ENCODE results near the gene NUDT2.
A peak's percentile ranks its signal among the peaks of the same experiment; 100 is the strongest.

NUDT2 gene

DNA sequence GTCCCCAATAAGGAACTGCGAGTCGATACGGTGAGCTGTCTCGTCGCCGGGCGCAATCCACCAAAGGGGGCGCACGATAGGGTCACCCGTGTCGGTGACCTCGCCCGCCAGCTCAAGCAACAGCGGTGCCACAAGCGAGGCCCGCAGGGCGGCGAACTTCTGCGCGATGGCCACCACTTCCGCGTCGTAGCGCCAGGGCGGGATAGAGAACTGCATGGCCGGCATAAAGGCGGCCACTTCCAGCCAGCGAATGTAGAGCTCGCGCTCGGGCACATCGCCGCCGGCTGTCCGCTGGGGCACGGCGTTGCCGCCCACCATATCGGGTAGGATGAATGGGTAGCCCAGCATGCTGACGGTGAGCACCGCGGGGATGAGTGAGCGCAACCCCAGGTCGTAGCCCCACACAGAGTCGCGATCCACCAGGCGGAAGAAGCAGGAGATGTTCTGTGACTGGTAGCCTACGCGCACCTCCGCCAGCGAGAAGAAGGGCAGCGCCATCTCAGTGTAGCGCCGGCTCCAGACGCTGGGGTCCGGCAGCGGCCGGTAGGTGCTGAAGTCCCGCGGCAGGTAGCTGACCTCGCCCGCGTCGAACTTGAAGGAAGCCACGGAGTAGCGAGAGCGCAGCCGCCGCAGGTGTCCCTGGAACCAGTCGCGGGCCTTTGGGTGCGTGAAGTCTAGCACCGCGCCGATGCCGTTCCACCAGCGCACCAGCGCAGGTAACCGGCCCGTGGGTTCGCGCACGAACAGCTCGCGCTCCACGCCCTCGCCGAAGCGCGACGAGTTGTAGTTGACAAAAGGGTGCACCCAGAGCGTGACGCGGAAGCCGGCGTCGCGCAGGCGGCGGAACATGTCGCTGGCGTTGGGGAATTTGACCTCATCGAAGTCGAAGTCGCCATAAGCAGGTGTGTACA lies 41.9 kb downstream of the NUDT2 start:
- DNase-seq (ENCODE audit: low read depth in 2 of 2), result no peak

DNA sequence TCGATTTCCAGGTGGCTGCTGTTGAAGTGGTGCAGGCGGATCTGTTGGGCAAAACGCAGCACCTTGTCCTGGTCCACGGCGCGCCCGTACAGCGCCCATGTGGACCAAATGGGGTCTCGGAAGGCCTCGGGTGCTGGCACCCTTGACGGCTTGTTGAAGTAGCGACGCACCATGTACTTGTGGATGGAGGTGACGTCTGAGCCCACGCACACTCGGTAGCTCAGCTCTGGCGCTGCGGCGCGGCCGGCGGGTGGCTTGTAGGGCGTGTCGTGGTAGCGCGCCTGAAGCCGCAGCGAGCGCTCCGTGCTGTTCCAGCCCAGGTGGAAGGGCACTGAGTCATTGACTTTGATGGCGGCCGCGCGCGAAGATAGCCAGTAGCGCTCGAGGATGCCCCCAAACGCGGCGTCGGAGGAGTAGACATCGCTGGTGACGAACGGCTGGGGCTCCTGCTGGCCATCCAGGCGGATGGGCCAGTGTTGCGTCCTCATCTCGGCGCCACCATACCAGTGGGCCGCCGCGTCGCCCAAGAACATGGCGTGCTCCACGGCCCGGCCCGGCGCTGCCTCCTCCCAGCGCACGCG lies 42.6 kb downstream of the NUDT2 start:
- no peak for DNase-seq (ENCODE audit: low read depth in 2 of 2)

DNA sequence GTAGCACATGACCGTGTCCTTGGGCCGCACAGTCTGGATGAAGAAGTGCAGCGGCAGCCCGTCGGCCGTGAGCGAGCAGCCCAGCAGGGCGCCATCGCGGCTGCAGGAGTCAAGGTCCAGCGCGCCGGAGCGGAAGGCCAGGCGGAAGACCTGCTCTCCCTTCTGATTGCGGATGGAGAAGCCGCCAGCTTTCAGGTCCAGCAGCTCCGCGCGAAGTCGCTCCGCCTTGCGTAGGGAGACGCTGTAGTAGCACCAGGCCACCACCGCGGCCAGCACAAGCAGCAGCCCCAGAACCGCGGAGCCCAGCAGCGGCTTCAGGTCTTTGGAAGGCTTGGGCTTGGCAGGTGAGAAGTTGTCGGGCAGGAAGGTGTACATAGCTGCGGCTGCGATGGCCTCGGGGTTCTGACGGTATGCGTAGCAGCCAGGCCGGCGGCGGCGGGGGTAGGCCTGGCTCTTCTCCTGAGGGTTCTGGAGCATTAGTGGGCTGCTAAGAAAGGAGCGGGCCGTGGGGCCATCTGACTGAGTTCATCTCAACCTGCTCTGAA lies 43.2 kb downstream of the NUDT2 start:
- no peak for DNase-seq (ENCODE audit: low read depth in 2 of 2)

DNA sequence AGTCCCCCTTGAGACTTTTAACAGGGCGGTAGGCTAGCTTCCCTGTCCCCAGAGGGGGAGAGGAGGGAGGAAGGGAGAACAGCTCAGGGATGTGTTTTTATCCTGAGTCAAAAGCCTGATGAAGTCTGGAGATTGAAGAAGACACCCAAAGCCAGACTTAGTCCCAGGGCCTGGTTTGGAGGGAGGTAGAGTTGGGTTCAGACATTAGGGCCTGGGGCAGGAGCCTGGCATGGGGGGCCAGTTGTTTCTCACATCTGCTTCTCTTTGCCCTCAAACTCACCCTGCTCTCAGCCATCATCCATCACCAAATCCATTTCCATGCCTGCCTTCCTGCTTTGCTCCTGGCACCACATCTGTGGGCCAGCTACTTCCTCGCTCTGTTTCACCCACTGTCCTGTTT lies 44.4 kb downstream of the NUDT2 start:
- DNase-seq (ENCODE audit: low read depth in 2 of 2), result no peak

DNA sequence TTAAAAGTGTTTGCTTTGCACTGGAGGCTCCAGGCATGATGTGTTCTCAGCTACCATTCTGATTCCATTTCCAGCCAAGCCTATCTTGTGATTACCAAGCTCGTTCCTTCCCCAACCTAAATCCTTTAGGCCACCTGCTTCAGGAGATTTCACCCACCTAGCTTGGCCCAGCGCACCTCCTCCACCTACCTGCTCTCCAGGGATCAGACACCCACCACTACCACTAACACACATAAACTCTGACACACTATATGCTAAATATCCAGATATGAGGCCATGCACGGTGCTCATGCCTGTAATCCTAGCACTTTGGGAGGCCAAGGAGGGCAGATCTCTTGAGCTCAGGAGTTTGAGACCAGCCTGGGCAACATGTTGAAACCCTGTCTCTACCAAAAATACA lies 45.0 kb downstream of the NUDT2 start:
- no peak for DNase-seq (ENCODE audit: low read depth in 2 of 2)

DNA sequence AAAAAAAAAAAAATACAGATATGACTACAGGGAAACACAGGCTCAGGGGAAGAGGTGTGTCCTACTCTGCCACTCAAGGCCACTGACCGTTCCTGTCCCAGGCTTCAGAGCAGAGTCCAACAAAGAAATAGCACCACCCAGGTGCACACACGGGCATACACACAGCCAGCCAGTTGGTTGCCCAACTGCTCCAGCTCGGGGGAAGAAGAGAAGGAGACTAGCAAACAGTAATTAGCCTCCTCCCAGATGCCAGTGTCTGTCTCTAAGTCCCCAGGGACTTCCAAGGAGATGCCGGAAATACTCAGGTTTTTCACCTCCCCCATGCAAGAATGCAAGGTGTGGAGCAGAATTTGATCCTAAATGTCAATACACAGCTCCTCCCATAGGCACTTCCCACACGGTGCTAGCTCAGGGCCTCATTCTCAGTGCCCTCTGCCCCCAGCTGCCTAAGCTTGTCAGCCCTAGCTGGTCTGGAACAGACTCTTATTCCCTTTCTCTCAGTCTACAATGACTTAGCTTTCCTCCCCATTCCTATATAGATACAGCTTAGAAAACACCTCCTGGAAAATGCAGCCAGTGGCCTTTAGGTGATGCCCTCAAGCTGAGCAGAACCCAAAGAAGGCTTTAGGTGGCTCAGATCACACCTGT lies 45.7 kb downstream of the NUDT2 start:
- DNase-seq (ENCODE audit: low read depth in 2 of 2), result no peak

DNA sequence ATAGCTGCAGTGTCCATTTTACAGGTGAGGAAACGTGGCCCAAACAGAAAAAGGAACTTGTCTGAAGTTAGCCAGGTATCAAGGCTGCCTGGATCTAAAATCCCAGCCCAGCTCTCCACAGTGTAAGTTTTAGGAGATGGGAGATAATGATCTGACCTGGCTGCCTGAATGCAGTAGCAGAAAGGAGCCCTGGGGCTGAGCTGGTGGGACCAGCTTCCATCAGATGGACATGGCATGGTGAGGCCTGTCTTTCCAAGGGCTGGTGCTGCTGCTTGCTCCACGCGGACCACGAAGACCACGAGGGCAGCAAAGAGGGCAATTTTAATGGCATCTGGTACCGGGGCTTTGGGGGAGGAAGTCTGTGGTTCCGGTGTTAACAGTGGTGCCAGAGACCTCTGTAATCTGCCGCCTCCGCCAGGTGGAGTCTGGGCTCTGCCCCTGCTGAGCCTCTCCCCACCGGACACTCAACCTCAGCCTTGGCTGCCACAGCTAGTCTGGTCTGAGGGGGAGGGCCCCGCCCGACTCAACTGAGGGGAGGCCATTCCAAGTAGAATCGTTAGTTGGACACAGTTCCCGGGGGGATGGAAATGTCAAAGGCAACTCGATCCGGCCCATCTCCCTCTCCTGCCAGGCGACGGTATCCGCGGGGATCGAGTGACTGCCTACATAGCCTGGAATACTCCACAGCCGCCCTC lies 46.7 kb downstream of the NUDT2 start:
- DNase-seq (ENCODE audit: low read depth in 2 of 2), result no peak

DNA sequence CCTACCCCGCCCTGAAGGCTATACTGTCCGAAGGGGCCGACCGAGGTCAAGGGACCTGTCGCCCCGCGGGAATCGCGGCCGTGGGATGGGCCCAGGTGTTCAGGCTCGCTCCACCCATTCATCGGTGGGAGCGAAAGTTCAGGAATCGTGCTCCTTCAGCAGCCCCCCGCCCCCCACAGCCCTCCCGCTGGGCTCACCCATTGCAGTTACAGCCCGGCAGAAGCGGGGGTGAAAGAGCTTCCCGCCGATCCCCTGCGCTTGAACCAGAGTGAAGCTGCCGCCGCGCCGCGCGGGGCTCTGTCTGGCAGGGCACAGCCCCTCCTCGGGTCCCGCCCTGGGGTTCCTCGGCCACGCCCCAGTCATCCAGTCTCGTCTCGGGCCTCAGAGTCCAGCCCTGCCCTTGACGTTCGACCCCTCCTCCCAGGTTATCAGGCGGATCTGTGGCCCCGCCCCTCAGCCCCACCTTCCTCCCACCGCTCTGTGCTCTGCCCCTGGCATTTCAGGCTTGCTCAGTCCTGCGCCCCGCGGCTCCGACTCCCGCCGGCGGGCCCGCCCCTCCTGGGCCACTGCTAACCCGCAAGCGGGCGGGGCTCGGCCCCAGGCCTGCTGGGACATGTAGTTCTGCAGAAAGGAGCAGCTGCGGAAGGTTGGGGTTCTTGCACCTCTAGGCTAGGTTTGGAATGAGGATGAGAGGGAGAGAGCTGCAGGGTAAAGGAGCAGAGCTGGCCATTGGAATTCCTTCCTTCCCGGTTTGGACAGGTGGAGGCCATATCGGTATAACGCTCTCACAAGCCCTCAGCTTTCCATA lies 47.4 kb downstream of the NUDT2 start, which contains the start of gene MYORG:
Gene MYORG, minus strand, starts transcription at position 303 of the 808 bp plus-strand sequence. CDS start 3,955 bp downstream, outside the sequence.
- peak; percentile 86 to 93 for DNase-seq (ENCODE audit: low read depth in 2 of 2)

DNA sequence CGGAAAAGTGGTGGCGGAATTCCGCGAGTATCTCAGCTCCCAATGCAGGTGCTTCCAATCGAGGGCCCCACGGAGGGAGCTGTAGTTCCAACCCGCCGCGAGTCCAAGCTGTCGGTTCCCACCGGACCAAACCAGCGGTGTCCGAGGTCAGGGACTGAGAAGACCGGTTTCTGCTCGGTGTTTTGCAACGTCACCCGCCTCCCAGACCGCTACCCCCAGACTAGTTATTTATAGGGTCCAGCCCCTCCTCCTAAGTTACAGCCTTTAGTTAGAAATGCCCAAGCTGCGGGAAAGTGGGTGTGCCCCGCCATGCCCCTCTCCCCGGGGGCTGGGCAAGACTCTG lies 48.0 kb downstream of the NUDT2 start:
- no peak for DNase-seq (ENCODE audit: low read depth in 2 of 2)

DNA sequence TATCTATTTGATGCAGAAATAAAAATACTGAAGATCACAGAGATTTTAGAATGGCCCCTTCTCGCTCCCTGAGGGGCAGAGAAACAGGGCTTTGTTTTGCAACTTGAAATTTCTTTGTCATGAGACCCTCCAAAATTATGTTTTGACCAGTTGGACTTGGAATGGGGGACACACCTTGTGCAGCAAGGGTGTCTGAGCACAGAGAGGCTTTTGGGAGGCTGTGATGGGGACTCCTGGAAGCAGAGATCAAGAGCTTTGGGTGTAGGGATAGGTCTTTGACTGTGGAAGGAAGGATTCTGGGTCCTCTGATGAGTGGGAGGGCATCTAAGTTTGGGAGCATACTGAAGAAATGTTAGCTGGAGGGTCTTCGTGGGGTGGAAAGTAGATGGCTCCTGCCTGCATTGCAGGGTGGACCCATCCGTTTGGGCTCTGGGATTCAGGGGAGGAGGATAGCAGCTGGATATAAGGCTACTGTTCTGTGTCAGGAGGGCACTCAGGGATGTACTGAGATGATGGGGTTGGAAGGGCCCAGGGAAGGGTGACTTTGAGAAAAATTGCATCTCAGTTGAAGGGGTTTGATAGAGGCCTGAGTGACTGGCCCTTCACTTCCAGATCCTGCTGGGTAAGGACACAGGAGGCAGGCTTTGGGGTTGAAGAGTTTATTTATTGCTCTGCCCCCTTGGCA lies 49.1 kb downstream of the NUDT2 start:
- DNase-seq (ENCODE audit: low read depth in 2 of 2), result no peak

DNA sequence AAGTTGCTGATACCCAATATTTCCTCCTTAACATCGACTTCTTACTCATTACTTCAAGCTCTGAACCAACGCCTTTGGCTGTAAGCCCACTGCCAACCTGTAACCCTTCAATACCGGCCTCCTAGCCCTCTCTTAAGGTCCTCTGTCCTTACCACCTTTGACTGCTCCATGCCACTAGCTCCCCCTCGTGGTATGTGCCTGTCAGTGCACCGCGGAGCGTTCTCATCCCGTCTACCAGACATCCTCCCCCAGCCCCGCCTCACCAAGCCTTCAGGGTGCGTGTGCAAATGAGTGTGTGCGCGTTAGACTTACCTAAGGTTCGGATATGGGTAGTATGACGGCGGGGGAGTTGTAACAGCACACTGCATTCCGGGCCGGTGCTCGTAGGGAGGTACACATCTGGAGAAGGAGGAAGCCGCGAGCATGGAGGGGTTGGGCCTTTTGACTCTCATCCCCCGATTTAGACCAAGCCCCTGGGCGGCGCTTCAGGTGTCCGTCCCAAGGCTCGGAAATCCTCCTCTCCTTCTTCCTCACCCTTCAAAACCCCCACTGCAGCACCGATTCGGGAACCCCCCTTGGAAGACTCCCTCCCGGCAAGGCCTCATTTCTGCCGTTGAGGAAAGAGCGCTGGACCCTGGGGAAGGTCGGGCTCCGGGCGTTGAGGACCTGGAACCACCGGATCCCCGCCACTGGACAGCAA lies 50.1 kb downstream of the NUDT2 start:
- DNase-seq (ENCODE audit: low read depth in 2 of 2), result peak; percentile 77 to 84

DNA sequence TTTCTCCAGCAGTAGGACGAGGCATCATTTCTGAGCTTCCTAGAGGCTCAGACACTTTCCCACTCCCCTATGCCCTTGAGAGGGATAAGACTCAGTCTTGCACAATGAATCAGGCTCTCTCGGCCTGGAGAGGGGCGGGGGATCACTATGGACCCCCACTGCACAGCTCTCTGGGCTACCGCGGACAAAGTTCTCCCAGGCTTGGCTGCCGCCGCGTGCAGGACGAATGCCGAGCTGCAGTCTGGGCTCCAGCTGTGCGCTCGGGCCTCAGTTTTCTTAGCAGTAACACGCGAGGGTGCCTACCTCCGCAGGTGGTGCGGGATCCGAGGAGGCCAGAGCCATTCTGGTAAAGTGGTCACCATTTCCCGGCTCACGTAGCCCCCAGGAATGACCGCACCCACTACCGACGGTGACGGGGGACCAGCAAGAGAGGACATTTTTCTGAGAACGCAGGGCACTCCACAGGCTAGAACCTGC lies 50.7 kb downstream of the NUDT2 start:
- no peak for DNase-seq (ENCODE audit: low read depth in 2 of 2)

DNA sequence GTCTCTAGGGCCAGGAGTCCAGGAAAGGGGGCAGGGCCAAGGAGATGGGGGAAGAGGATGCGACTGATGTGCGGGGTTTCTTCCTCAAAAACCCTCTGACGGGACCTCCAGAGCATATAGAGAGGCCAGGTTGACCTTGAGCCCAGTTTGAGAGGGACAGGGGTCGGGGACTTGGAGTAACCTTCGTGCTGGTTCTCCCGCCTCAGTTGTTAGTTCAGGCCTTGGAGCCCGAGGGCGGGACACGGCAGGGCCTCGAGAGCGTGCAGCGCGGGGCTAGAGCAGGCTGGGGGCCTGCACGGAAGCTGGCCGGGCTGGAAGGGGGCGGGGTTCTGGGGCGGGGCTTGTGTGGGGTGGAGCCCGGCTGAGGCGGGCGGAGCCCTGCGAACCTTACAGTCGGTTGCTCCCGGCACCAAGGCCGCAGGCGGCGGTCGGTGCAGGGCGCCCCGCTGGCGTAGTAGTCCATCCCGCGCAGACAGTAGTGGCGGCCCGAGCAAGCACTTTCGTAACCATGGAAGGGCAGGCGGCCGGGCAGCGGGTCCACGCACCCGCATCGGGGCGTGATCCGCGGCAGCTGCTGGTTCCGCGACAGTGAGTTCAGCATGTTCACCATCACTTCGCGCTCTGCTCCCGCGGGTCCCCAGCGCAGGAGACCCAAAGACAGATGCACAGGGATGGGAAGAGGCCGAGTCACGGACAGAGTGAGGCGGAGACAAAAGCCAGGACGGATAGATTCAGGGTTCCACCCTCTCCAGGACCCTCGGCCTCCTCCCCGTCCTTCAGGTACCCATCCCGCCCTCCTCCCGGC lies 51.3 kb downstream of the NUDT2 start:
- DNase-seq (ENCODE audit: low read depth in 2 of 2), result peak; percentile 48 to 54

DNA sequence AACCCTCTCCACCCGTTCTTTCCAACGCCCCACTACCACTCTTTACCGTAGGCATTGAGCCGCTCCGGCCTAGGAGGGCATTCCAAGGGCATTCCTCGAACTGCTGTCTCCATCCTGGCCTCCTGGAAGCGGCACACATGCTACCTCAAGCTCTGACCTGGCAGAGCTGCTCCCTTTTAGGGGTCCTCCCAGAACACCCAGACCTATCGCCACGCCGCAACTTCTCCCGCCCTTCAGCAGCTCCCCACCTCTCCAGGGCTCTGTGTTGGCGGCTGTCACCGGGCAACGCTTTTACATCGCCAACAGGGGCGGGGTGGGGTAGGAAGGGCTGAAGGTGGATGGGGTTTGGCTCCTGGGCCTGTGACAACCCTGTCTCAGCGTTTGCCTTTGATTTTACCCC lies 52.0 kb downstream of the NUDT2 start:
- no peak for DNase-seq (ENCODE audit: low read depth in 2 of 2)

DNA sequence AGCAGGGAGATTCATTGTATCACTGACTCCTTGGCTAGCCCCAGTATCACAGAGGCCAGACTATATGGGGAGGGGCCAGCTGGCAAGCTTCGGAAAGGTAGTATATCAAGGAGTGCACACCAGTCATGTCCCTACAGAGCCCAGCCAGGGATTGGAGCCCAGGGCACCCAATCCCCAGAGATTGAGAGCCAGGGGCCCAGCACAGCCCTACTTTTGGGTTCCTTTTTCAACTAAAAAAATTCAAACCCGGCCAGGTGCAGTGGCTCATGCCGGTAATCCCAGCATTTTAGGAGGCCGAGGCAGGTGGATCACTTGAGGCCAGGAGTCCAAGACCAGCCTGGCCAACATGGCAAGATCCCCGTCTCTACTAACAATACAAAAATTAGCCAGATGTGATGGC lies 52.7 kb downstream of the NUDT2 start:
- no peak for DNase-seq (ENCODE audit: low read depth in 2 of 2)

DNA sequence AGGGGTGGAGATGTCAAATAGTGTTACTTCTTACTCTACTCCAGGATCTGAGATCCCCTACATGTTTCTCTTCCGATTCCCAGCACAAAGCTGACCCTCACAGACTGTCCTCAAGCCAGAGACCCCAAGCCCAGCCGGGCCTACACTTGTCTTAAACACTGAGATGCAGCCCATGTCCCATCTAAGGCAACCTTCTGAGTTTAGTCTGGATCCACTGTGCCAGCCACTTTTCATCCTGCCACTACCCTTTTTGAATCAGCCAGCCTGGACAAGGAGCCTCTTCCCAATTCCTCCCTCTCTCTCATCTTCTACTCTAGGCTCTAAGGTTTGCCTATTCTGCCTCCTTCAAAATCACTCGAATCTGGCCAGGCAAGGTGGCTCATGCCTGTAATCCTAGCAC lies 53.5 kb downstream of the NUDT2 start:
- DNase-seq (ENCODE audit: low read depth in 2 of 2), result no peak

DNA sequence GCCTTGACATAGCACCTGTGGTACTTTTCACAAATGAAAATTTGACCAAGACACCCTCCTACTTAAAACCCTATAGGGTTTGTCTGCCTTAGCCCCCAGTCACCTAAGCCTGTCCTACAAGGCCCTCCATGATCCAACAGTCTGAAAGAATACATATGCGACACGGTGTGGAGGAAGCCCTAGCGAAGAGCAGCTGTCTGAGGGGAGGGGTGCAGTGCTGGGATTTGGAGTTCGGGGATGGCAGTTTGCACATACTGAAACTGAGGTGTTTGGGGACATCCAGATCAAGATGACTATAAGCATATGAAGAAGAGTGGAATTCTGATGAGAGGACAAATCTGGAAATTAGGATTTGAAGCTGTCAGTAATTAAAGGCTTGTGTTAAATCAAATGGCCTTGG lies 54.5 kb downstream of the NUDT2 start:
- no peak for DNase-seq (ENCODE audit: low read depth in 2 of 2)

DNA sequence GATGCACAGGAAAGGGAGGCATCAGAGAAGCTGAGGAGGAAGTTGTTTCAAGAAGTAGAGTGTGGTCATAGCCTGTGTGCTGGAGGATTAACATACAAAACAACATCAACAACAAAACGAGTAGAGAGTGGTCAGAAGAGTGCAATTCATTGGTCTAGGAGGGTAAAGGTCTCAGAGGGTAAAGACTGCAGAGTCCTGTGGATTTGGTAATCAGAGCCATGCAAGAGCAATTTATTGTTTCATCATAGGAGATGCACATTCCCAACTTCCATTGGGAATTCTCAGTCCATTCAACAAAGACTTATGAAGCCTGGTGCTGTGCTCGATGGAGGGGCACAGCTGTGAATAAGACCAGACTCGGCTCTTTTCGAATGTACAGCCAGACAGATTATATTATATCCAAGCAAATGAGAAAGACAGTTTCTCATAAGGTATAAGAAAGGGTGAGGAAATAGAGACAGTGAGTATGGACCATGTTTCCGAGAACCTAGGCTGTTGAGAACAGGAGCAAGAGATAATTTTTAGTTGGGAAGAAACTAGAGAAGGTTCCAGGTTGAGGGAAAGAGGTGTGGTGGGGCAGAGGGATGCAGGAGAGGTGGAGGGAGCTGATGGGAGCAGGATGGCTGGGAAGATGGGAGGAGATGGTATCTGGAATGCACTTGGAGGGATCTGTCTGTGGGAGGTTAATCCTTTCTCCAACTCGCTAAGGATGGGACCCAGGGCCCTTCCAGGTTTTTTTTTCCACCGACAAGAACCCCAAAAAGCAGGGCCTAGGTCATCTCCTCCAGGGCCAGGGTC lies 55.2 kb downstream of the NUDT2 start:
- DNase-seq (ENCODE audit: low read depth in 2 of 2), result no peak

Data from stimulated activated CD8-positive, alpha-beta memory T cell treated with anti-CD3 and anti-CD28 coated beads, Interleukin-7, amount 100 ng/mL, for 1 hour (primary cell).